Activated CD4-positive, alpha-beta T cell treated with anti-CD3 and anti-CD28 coated beads for 1 hour (primary cell): ENCODE results near the gene VPS16.

Experiments used
- DNase-seq: peaks from one replicate; pipeline ENCODE4 v3.0.0-alpha.2; 2020

Gene VPS16

DNA sequence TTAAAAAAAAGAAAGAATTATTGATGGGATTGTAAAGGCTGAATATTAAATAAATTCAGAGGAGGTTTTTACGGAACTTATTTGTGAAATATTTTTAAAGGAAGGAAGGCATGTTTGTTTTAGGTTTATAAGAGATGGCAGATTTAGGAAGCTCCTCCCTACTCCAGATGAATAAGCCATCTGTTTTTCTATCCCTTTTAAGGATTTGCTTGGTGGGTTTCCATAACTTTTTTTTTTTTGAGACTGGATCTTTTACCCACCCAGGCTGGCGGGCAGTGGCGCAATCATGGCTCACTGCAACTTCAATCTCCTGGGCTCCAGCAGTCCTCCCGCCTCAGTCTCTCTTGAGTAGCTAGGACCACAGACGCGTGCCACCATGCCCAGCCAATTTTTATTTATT, 63.1 kb downstream of the VPS16 start:
- no peak for DNase-seq

DNA sequence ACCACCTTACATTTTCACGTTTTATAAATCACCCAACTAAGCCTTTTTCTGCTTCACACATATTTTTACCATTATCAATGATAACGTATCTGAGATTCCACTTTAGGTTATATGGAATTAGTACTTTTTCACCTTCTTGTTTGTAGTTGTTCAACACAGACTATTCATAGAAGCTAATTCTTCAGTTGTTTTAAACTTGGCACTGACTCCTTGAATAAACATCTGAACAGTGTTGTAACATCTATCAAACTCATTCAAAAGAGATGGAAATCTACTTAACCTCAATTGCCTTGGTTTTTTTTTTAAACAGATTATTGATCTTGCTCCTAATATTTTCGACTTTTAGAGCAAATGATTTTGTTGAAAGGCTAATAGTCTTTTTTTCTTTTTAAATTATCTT, 67.0 kb downstream of the VPS16 start:
- DNase-seq: no peak

DNA sequence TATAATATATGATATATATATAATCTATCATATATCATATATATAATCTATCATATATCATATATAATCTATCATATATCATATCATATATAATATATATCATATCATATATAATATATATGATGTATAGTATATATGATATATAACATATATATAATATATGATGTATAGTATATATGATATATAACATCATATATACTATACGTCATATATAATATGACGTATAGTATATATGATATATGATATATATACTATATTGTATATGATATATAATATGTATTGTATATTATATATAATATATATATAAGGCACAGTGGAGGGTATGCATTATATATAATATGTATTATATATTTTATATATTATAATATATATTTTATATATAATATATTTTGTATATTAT, 69.4 kb downstream of the VPS16 start:
- DNase-seq: no peak

DNA sequence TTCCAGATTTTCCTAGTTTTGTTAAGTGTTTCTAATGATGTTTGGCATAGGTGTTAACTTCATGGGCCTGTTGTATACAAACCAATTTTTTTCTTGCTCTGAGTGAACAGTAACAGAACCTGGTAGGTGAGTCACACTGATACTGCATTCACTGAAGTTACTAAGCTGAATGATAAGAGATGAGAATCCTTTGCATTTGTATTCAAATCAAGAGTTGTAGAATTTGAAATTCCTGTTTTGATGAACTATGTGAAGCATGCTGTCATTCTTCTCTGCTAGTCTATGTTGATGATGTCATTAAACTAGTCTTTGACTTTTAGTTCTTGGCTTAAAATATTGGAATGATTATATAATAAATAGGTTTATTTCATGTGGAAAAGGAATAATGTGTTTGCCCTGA, 70.7 kb downstream of the VPS16 start:
- DNase-seq: no peak

DNA sequence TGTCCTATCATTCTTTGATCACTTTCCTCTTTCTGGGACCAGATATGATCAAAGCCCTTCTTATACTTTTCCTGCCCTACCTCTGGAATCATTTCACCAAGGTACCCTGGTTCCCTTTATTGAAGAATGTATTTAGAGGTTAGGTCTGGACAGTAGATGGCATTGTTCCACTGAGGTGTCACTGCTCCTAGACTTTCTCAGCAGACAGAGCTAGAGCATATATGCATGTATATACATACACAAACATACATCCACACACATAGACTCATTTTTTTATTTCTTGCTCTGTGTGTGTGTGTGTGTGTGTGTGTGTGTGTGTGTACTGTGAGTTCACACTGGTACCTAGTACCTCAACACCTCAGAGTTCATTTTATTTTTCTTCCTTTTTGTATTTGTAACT, 73.6 kb downstream of the VPS16 start:
- no peak for DNase-seq
